ENCODE data around the gene LAMTOR3.

LAMTOR3 gene

GRCh38 chr4:99894161-99894997, at the start of gene LAMTOR3:
Gene LAMTOR3 (minus strand): TSS chr4:99894427. CDS start chr4:99893963, 464 bp downstream.
- peak; percentile 83 to 86 for DNase-seq

GRCh38 chr4:99938243-99938753, 44.1 kb upstream of the LAMTOR3 start:
- no peak for DNase-seq

- DNase-seq = no peak
Observed at GRCh38 chr4:99934891-99935290, 40.7 kb upstream of the LAMTOR3 start.

GRCh38 chr4:99927566-99927965, 33.3 kb upstream of the LAMTOR3 start:
- DNase-seq = no peak

- DNase-seq = no peak
Observed at GRCh38 chr4:99921174-99921573, 26.9 kb upstream of the LAMTOR3 start.

GRCh38 chr4:99918656-99919055, 24.4 kb upstream of the LAMTOR3 start:
- no peak for DNase-seq

- no peak for DNase-seq
Observed at GRCh38 chr4:99917575-99917974, 23.3 kb upstream of the LAMTOR3 start.

- no peak for DNase-seq
Observed at GRCh38 chr4:99915449-99915848, 21.2 kb upstream of the LAMTOR3 start.

- no peak for DNase-seq
Observed at GRCh38 chr4:99894998-99895397, 771 bp upstream of the LAMTOR3 start.

- no peak for DNase-seq
Observed at GRCh38 chr4:99893839-99894160, 427 bp downstream of the LAMTOR3 start.

- DNase-seq = no peak
Observed at GRCh38 chr4:99893029-99893428, 1.2 kb downstream of the LAMTOR3 start.

GRCh38 chr4:99891351-99891750, 2.9 kb downstream of the LAMTOR3 start:
- no peak for DNase-seq

GRCh38 chr4:99887837-99888236, 6.4 kb downstream of the LAMTOR3 start:
- no peak for DNase-seq

- DNase-seq = no peak
Observed at GRCh38 chr4:99886146-99886545, 8.1 kb downstream of the LAMTOR3 start.

GRCh38 chr4:99885687-99886086, 8.5 kb downstream of the LAMTOR3 start:
- DNase-seq = no peak

- DNase-seq = peak in 1 of 2 experiments; percentile 2
Observed at GRCh38 chr4:99885063-99885664, 9.1 kb downstream of the LAMTOR3 start.

- DNase-seq = no peak
Observed at GRCh38 chr4:99879458-99879857, 14.8 kb downstream of the LAMTOR3 start.

GRCh38 chr4:99878604-99879003, 15.6 kb downstream of the LAMTOR3 start:
- DNase-seq = no peak

GRCh38 chr4:99876946-99877345, 17.3 kb downstream of the LAMTOR3 start:
- DNase-seq = no peak

- DNase-seq = no peak
Observed at GRCh38 chr4:99875071-99875470, 19.2 kb downstream of the LAMTOR3 start.

GRCh38 chr4:99872570-99872969, 21.7 kb downstream of the LAMTOR3 start:
- DNase-seq = no peak

GRCh38 chr4:99868126-99868596, 26.1 kb downstream of the LAMTOR3 start:
- no peak for DNase-seq

- DNase-seq = no peak
Observed at GRCh38 chr4:99863804-99864203, 30.4 kb downstream of the LAMTOR3 start.

Measured in activated CD4-positive, alpha-beta T cell treated with anti-CD3 and anti-CD28 coated beads, Interleukin-2, amount 50 U/mL, for 4 hours (primary cell).